ENCODE measurements around the gene MRTFA.

GRCh38 chr22:40368836-40369235 is 267.7 kb downstream of the MRTFA start:
- no peak for TF ChIP-seq CTCF (IDR thresholded peaks at IDR 0.05)
- TF ChIP-seq ZFX (IDR thresholded peaks at IDR 0.05; ENCODE audit: borderline replicate concordance) = no peak

All from 22Rv1 (cell line).